COLO668 (cell line): ENCODE measurements around the gene USP17L13.
"Not testable (repeated sequence)": the region's sequence is repeated elsewhere in the genome, so short reads cannot be mapped to it uniquely, and the experiment has no call there.

Source experiments
- DNase-seq: peaks from one replicate; lab custom pipeline; 2025; ENCODE audit not compliant: unreplicated experiment; lab: John Stamatoyannopoulos, UW

USP17L13 gene

GRCh38 chr4:9224596-9224995 is at the start of gene USP17L13:
USP17L13 (plus strand) TSS chr4:9224896; CDS start chr4:9224896, 0 bp downstream.
- DNase-seq: not testable (repeated sequence)

- not testable (repeated sequence) for DNase-seq
These were observed 14.3 kb upstream of the USP17L13 start, which contains the start of gene USP17L10 for GRCh38 chr4:9210357-9210756. USP17L10 (plus strand) TSS chr4:9210657; CDS start chr4:9210657, 0 bp downstream.

GRCh38 chr4:9214701-9215100 is 10.0 kb upstream of the USP17L13 start:
- DNase-seq: not testable (repeated sequence)

GRCh38 chr4:9215105-9215504 is 9.6 kb upstream of the USP17L13 start, which contains the start of gene USP17L11:
USP17L11 (plus strand) TSS chr4:9215405; CDS start chr4:9215405, 0 bp downstream.
- not testable (repeated sequence) for DNase-seq

GRCh38 chr4:9219852-9220251 is 4.8 kb upstream of the USP17L13 start, which contains the start of gene USP17L12:
USP17L12 (plus strand) TSS chr4:9220152; CDS start chr4:9220152, 0 bp downstream.
- not testable (repeated sequence) for DNase-seq

- not testable (repeated sequence) for DNase-seq
These were observed 5.6 kb downstream of the USP17L13 start for GRCh38 chr4:9230249-9230648.

- DNase-seq: not testable (repeated sequence)
These were observed 9.4 kb downstream of the USP17L13 start, which contains the start of gene USP17L15 for GRCh38 chr4:9234085-9234484. USP17L15 (plus strand) TSS chr4:9234385; CDS start chr4:9234385, 0 bp downstream.

GRCh38 chr4:9238461-9238860 is 13.8 kb downstream of the USP17L13 start:
- not testable (repeated sequence) for DNase-seq

GRCh38 chr4:9243579-9243978 is 18.9 kb downstream of the USP17L13 start, which contains the start of gene USP17L17:
USP17L17 (plus strand) TSS chr4:9243879; CDS start chr4:9243879, 0 bp downstream.
- DNase-seq: not testable (repeated sequence)

- not testable (repeated sequence) for DNase-seq
These were observed 23.4 kb downstream of the USP17L13 start, which contains the start of gene USP17L18 for GRCh38 chr4:9247953-9248680. USP17L18 (plus strand) TSS chr4:9248630; CDS start chr4:9248630, 0 bp downstream.

GRCh38 chr4:9253078-9253477 is 28.4 kb downstream of the USP17L13 start, which contains the start of gene USP17L19:
USP17L19 (plus strand) TSS chr4:9253378; CDS start chr4:9253378, 0 bp downstream.
- DNase-seq: not testable (repeated sequence)

- DNase-seq: not testable (repeated sequence)
These were observed 33.1 kb downstream of the USP17L13 start, which contains the start of gene USP17L20 for GRCh38 chr4:9257824-9258223. USP17L20 (plus strand) TSS chr4:9258124; CDS start chr4:9258124, 0 bp downstream.

- not testable (repeated sequence) for DNase-seq
These were observed 37.9 kb downstream of the USP17L13 start, which contains the start of gene USP17L21 for GRCh38 chr4:9262572-9262971. USP17L21 (plus strand) TSS chr4:9262872; CDS start chr4:9262872, 0 bp downstream.

GRCh38 chr4:9267319-9267718 is 42.6 kb downstream of the USP17L13 start, which contains the start of gene USP17L22:
USP17L22 (plus strand) TSS chr4:9267619; CDS start chr4:9267619, 0 bp downstream.
- DNase-seq: not testable (repeated sequence)

- not testable (repeated sequence) for DNase-seq
These were observed 47.0 kb downstream of the USP17L13 start for GRCh38 chr4:9271719-9272118.
